Fibroblast of mammary gland (primary cell): ENCODE measurements around the gene SUMF1.

Experiments
- DNase-seq: peaks from one replicate; pipeline ENCODE4 v3.0.0-alpha.2; 2010; ENCODE audit warnings: low read depth
- H3K4me3 ChIP-seq: 2 replicates; pipeline ENCODE4 v1.5.1; 2011; ENCODE audit warnings: low read depth, mild to moderate bottlenecking, low read length, moderate library complexity; ENCODE audit not compliant: control insufficient read depth
- TF ChIP-seq, protein P1 (sequence below): conservative IDR thresholded peaks from 2 replicates; pipeline ENCODE4 v1.5.1; 2011; ENCODE audit warnings: low read depth, low read length, inconsistent platforms; ENCODE audit not compliant: control insufficient read depth, insufficient read depth

The SUMF1 gene

DNA sequence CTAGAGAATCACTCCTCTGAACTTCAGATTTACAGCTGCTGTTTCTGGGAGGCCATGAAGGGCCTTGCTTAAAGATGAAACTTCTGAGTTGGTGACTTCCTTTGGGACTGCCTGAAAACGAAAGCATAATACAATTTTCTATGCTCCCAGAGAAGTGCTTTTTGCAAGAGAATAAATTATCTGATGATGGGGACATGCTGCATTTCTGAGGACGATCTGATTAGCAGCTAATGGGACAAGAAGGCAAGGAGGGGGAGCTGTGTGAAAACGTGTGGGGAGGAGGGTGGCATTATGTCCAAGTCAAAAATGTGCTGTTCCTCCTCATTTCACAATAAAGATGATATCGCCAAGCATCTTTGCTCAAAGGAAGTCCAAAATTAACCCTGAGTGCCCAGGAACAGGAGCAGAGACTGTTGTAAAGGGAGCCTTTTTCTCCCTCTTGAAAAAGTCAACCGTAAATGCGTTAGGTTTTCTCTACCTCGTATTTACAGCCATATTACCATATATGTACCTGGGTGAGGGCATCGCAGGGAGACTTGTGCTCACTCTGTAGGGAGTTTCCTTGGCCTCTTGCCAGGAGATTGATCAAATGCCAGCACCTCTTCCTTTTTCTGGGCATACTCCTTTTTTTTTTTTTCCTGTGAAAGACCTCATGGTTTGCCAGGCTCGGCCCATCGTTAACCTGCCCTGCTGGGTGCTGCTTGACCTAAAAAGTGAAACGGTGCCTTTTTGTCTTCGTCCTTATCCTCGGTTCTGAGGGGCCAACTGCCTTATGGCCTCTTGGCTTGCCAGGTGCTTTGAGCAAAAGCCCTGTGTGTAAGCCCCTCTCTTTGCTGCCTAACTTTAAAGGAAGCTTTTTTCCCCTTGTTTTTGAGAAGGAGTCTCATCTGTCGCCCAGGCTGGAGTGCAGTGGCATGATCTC, 37.5 kb upstream of the SUMF1 start:
- DNase-seq: peak; percentile 3
- no peak overlapping the region for H3K4me3 ChIP-seq

DNA sequence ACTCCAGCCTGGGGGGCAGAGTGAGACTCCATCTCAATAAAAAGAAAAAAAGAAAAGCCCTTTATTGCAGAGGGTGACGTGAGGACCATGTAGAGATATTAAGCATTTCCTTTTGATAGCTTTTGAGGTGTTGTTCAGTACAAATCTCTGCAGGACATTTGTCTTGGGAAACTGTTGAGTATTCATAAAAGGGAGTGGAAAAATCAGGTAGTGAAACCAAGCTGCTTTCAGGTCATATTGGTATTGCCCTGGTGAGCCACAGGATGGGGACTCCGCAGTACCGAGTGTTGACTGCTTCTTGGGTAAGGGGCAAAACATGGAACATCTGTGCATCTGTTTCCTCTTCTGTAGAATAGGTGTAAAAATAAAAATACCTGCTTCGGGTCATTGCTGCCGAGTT, 36.0 kb upstream of the SUMF1 start:
- no peak for DNase-seq
- TF ChIP-seq, protein P1, sequence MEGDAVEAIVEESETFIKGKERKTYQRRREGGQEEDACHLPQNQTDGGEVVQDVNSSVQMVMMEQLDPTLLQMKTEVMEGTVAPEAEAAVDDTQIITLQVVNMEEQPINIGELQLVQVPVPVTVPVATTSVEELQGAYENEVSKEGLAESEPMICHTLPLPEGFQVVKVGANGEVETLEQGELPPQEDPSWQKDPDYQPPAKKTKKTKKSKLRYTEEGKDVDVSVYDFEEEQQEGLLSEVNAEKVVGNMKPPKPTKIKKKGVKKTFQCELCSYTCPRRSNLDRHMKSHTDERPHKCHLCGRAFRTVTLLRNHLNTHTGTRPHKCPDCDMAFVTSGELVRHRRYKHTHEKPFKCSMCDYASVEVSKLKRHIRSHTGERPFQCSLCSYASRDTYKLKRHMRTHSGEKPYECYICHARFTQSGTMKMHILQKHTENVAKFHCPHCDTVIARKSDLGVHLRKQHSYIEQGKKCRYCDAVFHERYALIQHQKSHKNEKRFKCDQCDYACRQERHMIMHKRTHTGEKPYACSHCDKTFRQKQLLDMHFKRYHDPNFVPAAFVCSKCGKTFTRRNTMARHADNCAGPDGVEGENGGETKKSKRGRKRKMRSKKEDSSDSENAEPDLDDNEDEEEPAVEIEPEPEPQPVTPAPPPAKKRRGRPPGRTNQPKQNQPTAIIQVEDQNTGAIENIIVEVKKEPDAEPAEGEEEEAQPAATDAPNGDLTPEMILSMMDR: no peak
- no peak overlapping the region for H3K4me3 ChIP-seq

More for the DNA sequence above, 37.5 kb upstream of the SUMF1 start:
- TF ChIP-seq, protein P1: no peak

DNA sequence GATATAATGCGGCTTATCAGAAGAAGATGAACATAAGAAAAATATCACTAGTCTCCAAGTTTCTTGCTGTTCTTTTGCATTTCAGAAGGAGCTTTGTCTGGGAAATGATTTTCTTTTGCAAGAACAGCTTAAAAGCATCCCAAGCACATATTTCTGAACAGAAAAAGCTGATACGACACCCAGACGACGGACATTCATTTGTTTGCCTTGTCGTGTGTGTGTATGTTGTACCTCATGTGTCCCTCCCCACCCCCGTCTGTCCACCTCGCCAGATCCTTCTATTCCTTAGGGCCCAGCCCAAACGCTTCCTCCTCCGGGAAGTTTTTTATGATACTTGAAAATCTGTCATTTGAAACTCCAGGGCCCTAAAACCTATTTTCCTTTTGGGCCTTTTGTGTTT, 34.9 kb upstream of the SUMF1 start:
- no peak overlapping the region for H3K4me3 ChIP-seq
- TF ChIP-seq, protein P1: no peak
- no peak for DNase-seq

DNA sequence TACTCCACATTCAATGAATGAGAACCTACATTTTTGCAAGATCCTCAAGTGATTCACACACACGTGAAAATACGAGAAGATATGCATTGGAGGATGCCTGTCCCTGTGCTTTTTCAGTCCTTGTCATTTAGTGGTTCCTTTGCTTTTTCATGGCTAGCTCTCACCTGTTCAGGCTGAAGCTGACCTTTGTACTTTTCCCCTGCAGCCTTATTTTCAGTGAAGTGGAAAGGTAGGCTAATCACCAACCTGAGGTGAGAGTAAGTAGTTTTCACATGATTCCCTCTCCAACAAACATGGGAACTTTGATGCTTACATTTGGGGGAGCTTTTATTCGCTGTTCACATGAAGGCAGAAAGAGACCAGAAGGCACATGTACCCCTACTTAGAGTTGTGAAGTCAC, 34.4 kb upstream of the SUMF1 start:
- TF ChIP-seq, protein P1: no peak
- H3K4me3 ChIP-seq: no peak overlapping the region
- DNase-seq: no peak

DNA sequence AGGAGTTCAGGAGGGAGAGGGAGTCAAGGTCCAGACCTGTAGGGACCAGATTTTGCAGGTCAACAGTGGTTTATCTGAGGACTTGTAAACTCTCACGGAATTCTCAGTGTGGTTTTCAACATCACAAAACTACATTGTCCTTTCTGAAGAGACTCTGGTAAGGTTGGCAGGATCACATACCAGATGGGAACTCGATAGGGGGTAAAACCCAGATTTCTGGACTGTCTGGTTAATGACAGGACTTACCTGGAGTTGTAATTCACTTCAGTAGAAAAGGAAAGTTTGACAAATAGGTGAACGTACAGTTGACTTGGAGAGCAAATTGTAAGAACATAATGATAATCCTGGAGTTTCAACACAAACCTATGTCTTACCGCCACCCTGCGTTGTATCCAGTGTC, 31.4 kb upstream of the SUMF1 start:
- no peak overlapping the region for H3K4me3 ChIP-seq
- TF ChIP-seq, protein P1: no peak

GRCh38 chr3:4497843-4498324, 30.8 kb upstream of the SUMF1 start:
- TF ChIP-seq, protein P1: no peak
- DNase-seq: no peak
- no peak overlapping the region for H3K4me3 ChIP-seq

More for the DNA sequence above, 31.4 kb upstream of the SUMF1 start:
- DNase-seq: no peak
